GM12864 (cell line): Measurements from ENCODE around the gene KLC4.

Source experiments
- DNase-seq: peaks from one replicate; pipeline ENCODE4 v3.0.0-alpha.2; 2011; ENCODE audit warnings: low read depth
- H3K4me3 ChIP-seq: 2 replicates; pipeline ENCODE4 v1.5.1; 2011; ENCODE audit warnings: mild to moderate bottlenecking, low read depth, low read length, control low read depth
- CTCF ChIP-seq: IDR thresholded peaks from 2 replicates; pipeline ENCODE4 v1.5.1; 2011; ENCODE audit warnings: low read depth, mild to moderate bottlenecking, moderate library complexity, low read length, control low read depth, inconsistent platforms; ENCODE audit errors: missing control alignments

The KLC4 gene

DNA sequence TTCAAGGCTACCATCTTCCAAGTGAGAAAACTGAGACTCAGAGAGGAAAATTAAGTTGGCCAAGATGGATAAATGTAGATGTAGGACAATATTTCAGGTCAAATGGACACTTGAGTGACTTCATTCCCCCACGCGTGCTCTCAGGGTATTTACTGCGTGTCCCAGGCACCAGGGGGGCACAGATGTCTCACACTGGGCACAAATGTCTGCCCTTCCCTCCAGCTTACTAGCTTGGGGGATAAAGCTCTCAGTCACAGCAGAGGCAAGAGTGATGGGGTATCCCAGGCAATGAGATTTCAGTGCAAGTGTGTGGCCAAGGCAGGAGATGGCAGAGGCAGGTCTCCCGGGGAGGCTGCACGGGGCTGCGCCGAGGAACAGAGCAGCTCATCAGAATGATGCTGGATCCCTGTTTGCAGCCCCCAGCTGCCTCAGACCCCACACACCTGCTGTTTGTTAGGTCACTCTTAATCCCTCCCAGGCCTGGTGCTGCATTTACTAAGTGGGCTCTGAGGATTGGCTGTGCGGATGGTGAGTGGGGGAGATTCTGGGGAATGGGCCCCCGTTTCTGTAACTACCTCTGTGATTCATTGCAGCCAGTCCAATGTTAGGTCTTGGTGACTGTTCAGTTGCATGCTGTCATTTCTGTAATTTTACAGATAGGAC lies 60.8 kb downstream of the KLC4 start:
- no peak overlapping the region for H3K4me3 ChIP-seq
- no peak for TF ChIP-seq CTCF
- DNase-seq, result no peak

GRCh38 chr6:43120944-43121913 lies 61.8 kb downstream of the KLC4 start:
- no peak for DNase-seq
- no peak for TF ChIP-seq CTCF
- H3K4me3 ChIP-seq, result no peak overlapping the region

DNA sequence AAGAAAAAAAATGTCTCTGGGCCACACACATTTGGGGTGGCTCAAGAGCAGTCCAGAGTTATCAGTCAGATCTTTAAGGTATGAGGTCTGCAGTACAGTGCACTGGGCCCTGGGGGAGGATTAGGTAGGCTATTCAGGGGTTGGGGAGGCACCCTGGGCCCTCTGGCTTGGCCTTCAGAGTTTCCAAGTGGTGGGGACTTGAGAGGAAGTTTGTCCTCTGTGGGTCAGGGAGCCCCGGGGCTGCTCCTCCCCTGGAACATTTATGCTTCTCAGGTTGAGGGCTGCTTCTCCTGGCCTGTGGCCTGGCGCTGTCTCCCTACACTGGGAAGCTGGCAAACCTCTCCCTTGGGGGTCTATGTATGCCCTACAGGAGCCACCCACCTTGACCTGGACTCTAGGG lies 62.7 kb downstream of the KLC4 start:
- DNase-seq, result no peak
- no peak overlapping the region for H3K4me3 ChIP-seq
- no peak for TF ChIP-seq CTCF

GRCh38 chr6:43123461-43124314 lies 64.3 kb downstream of the KLC4 start:
- DNase-seq, result no peak
- no peak overlapping the region for H3K4me3 ChIP-seq

DNA sequence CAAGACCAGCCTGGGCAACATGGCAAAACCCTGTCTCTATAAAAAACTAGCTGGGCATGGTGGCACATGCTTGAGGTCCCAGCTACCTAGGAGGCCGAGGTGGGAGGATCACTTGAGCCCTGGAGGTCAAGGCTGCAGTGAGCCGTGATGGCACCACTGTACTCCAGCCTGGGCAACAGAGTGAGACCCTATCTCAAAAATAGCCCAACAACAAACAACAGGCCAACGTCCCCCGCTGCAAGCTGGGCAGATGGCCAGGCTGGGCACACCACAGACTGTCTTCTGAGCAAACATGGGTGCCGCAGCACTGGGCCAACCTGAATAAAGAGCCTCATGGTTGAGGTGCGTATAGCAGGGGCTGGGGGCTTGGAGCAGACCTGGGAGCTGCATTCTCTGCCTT lies 65.0 kb downstream of the KLC4 start:
- TF ChIP-seq CTCF, result no peak
- no peak for DNase-seq
- no peak overlapping the region for H3K4me3 ChIP-seq

More at GRCh38 chr6:43123461-43124314, 64.3 kb downstream of the KLC4 start:
- TF ChIP-seq CTCF, result no peak
